Upper lobe of right lung (tissue), 1 donor: Measurements from ENCODE around the gene CCDC7. TPM values are rescaled to one million over a fixed set of nuclear protein-coding genes. Genes with fewer than 3 reads are reported as not detected.

Experiments
- ATAC-seq: fragments of 200-7000 bp; cut with Tn5 transposase; one replicate; pipeline ENCODE4 v1.9.1; 2020; ENCODE audit warnings: mild to moderate bottlenecking, moderate library complexity
- DNase-seq: peaks from one replicate; pipeline ENCODE4 v3.0.0-alpha.2; 2020
- H3K27ac ChIP-seq: fragments of 200-600 bp; one replicate; pipeline ENCODE4 v1.8.0; 2022
- H3K27me3 ChIP-seq: fragments of 200-600 bp; one replicate; pipeline ENCODE4 v1.8.0; 2022; ENCODE audit warnings: mild to moderate bottlenecking
- H3K36me3 ChIP-seq: fragments of 200-600 bp; one replicate; pipeline ENCODE4 v1.8.0; 2022
- H3K4me1 ChIP-seq: fragments of 200-600 bp; one replicate; pipeline ENCODE4 v1.8.0; 2022
- H3K4me3 ChIP-seq: fragments of 200-600 bp; one replicate; pipeline ENCODE4 v1.8.0; 2022; ENCODE audit warnings: mild to moderate bottlenecking
- H3K9me3 ChIP-seq: fragments of 200-600 bp; one replicate; pipeline ENCODE4 v1.8.0; 2022
- intact Hi-C: fragments of 100-400 bp; cut with DNase I; formaldehyde crosslinking; loops from one replicate; pipeline ENCODE4 v1.11.0; 2022
- total RNA-seq: library from RNA; stranded (reverse); fragmentation: NEBNext Ultra II Directional; extraction: Animal tissue kit (Norgen Biotek cat#: 25700); gene quantifications from one replicate; pipeline ENCODE4 v1.2.1, GENCODE V29; 2021
- TF ChIP-seq, protein P1 (sequence below): fragments of 200-600 bp; IDR thresholded peaks from one replicate; pipeline ENCODE4 v1.8.0; 2022; ENCODE audit warnings: antibody characterized with exemption
- donor health status: DM: no; HTN: yes; CAD: no; lungs with severe emphysema.

The CCDC7 gene
- total RNA-seq, 1 donor from 2014 or later = 23.6 TPM

DNA sequence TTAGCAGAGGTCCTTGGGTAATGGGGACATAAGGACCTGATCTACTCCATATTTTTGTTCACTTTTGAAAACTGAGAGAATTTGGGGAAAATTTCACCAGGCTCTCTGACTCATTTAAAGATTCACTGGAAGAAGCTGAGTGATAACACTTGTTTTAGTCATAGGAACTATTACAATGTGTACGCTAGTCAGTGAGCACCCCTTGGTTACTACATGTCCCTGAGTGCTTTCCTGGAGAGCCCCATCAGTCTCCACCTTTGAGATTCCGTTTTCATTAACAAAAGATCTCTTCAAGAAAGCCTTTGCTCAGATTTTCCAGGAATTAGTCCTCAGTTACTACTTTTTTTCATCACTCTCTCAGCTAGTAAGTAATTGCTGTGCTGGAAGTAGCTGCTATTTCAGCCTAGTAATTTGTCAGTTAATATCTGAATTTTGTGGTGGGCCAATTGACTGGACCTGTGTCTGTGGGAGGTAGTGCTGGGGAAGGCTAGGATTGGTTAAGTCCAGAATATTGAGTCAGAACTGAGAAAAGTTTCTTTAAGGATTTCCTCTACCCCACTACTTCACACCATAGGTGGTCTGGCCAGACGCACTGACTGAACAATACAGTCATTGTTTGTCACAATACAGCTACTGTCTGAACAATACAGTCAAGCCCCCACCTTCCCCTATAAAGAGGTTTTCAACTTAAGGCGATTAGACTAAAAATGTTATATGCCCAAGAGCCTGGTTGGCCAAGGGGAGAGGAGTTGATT is 235.0 kb downstream of the CCDC7 start:
- no peak for DNase-seq
- ATAC-seq = no peak
- Histone ChIP-seq H3K4me1 (no peaks in the 10 kb centered on the region), H3K27me3 (no peaks in the 10 kb centered on the region), H3K4me3 (no peak overlapping the region), H3K36me3 (no peaks in the 10 kb centered on the region), H3K27ac (no peak overlapping the region), H3K9me3 (peaks cover 7% of the 10 kb centered on the region)
- intact Hi-C loops = no loop called here
- TF ChIP-seq, protein P1, sequence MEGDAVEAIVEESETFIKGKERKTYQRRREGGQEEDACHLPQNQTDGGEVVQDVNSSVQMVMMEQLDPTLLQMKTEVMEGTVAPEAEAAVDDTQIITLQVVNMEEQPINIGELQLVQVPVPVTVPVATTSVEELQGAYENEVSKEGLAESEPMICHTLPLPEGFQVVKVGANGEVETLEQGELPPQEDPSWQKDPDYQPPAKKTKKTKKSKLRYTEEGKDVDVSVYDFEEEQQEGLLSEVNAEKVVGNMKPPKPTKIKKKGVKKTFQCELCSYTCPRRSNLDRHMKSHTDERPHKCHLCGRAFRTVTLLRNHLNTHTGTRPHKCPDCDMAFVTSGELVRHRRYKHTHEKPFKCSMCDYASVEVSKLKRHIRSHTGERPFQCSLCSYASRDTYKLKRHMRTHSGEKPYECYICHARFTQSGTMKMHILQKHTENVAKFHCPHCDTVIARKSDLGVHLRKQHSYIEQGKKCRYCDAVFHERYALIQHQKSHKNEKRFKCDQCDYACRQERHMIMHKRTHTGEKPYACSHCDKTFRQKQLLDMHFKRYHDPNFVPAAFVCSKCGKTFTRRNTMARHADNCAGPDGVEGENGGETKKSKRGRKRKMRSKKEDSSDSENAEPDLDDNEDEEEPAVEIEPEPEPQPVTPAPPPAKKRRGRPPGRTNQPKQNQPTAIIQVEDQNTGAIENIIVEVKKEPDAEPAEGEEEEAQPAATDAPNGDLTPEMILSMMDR = no peak

- no peaks in the 10 kb centered on the region for H3K9me3 ChIP-seq
- ATAC-seq (no peak), DNase-seq (no peak)
- TF ChIP-seq, protein P1 = no peak
- H3K27me3 ChIP-seq = no peaks in the 10 kb centered on the region
- H3K4me3 ChIP-seq = no peak overlapping the region
- intact Hi-C loops = no loop called here
- no peaks in the 10 kb centered on the region for H3K36me3 ChIP-seq
- no peak overlapping the region for H3K27ac ChIP-seq
- H3K4me1 ChIP-seq = no peaks in the 10 kb centered on the region
Observed at GRCh38 chr10:32684291-32684690, 238.4 kb downstream of the CCDC7 start.

- Histone ChIP-seq H3K27me3 (no peaks in the 10 kb centered on the region), H3K9me3 (no peaks in the 10 kb centered on the region), H3K4me1 (no peaks in the 10 kb centered on the region), H3K36me3 (no peaks in the 10 kb centered on the region), H3K4me3 (no peak overlapping the region), H3K27ac (no peak overlapping the region)
- intact Hi-C loops = no loop called here
- ATAC-seq = no peak
- TF ChIP-seq, protein P1 = no peak
- DNase-seq = no peak
Observed at GRCh38 chr10:32687116-32687515, 241.2 kb downstream of the CCDC7 start.

DNA sequence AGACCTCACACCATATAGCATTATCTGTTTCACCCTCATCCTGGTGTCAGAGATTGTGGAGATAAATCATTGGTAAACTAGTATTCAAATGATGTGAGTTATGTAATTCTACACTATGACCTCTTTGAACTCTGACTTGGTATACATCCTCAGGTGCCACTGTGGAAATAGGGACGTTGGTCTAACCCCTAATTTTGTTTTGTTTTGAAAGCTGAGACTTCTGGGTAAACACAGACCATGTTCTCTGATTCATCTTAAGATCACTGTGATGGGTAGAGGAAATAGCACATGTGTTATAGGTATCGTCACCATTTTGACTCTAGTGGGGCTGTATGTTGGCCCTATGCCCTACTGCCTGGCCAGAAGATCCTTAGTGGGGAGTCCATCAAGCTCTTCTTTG is 241.6 kb downstream of the CCDC7 start:
- TF ChIP-seq, protein P1 = no peak

DNA sequence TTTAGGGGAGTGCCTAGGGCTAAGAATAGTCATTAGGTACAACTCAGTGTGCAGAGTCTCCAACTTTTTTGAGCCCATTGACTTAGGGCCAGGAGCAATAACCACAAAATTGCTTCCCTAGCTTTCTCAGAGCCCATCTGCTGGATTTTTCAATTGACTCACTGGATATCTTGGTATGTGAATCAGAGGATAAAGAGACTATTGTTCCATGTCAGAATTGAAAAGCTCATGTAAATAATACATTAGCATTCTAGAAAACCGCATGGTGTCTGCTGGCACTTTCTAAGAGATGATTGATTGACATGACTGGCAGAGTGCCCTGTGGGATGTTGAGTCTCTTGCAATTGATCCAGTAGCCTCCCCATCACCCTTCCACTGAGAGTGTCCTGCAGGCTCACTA is 246.2 kb downstream of the CCDC7 start:
- Histone ChIP-seq H3K4me3 (no peak overlapping the region), H3K4me1 (no peaks in the 10 kb centered on the region), H3K9me3 (no peaks in the 10 kb centered on the region), H3K27me3 (no peaks in the 10 kb centered on the region), H3K27ac (no peak overlapping the region), H3K36me3 (no peaks in the 10 kb centered on the region)
- ATAC-seq (no peak), DNase-seq (no peak)
- TF ChIP-seq, protein P1 = no peak
- intact Hi-C loops = no loop called here

More for the DNA sequence above, 241.6 kb downstream of the CCDC7 start:
- Histone ChIP-seq H3K9me3 (no peaks in the 10 kb centered on the region), H3K4me3 (no peak overlapping the region), H3K4me1 (no peaks in the 10 kb centered on the region), H3K27me3 (no peaks in the 10 kb centered on the region), H3K27ac (no peak overlapping the region), H3K36me3 (no peaks in the 10 kb centered on the region)
- DNase-seq = no peak
- ATAC-seq = no peak
- intact Hi-C loops = no loop called here
